Measurements from ENCODE around the gene PARP1.

- TF ChIP-seq EZH2 (IDR thresholded peaks at IDR 0.05; ENCODE audit: borderline replicate concordance, low read length), result no peak
- TF ChIP-seq CTCF (IDR thresholded peaks at IDR 0.05; ENCODE audit: low read length), result no peak
Observed at GRCh38 chr1:226373376-226373775, 34.5 kb downstream of the PARP1 start.
